Measurements from ENCODE around the gene BMPR1B.
"Not testable (repeated sequence)": the region's sequence is repeated elsewhere in the genome, so short reads cannot be mapped to it uniquely, and the experiment has no call there.

Gene BMPR1B

GRCh38 chr4:95118497-95118896 is 360.7 kb downstream of the BMPR1B start:
- no peak overlapping the region for H3K4me3 ChIP-seq (ENCODE audit: low read depth in 1 of 2, low read length in 2 of 2)
- H3K9me3 ChIP-seq (ENCODE audit: control insufficient read depth in 1 of 2, low read length in 2 of 2), result no peaks in the 10 kb centered on the region
- H3K27ac ChIP-seq (ENCODE audit: low read length), result no peak overlapping the region
- H3K4me1 ChIP-seq (ENCODE audit: control insufficient read depth in 1 of 2, insufficient read depth in 2 of 2, low read length in 2 of 2), result no peaks in the 10 kb centered on the region
- no peaks in the 10 kb centered on the region for H3K36me3 ChIP-seq (ENCODE audit: control insufficient read depth in 1 of 2, insufficient read depth in 2 of 2, low read length in 2 of 2)
- H3K27me3 ChIP-seq (ENCODE audit: low read depth, low read length), result no peaks in the 10 kb centered on the region

- no peaks in the 10 kb centered on the region for H3K27me3 ChIP-seq (ENCODE audit: low read depth, low read length)
- no peaks in the 10 kb centered on the region for H3K9me3 ChIP-seq (ENCODE audit: control insufficient read depth in 1 of 2, low read length in 2 of 2)
- H3K4me3 ChIP-seq (ENCODE audit: low read depth in 1 of 2, low read length in 2 of 2), result no peak overlapping the region
- H3K27ac ChIP-seq (ENCODE audit: low read length), result no peak overlapping the region
- H3K36me3 ChIP-seq (ENCODE audit: control insufficient read depth in 1 of 2, insufficient read depth in 2 of 2, low read length in 2 of 2), result no peaks in the 10 kb centered on the region
- H3K4me1 ChIP-seq (ENCODE audit: control insufficient read depth in 1 of 2, insufficient read depth in 2 of 2, low read length in 2 of 2), result no peaks in the 10 kb centered on the region
These were observed 362.7 kb downstream of the BMPR1B start for GRCh38 chr4:95120456-95120855.

- Histone ChIP-seq H3K4me3 (ENCODE audit: low read depth in 1 of 2, low read length in 2 of 2) (no peak overlapping the region), H3K9me3 (ENCODE audit: control insufficient read depth in 1 of 2, low read length in 2 of 2) (no peaks in the 10 kb centered on the region), H3K27ac (ENCODE audit: low read length) (no peak overlapping the region), H3K4me1 (ENCODE audit: control insufficient read depth in 1 of 2, insufficient read depth in 2 of 2, low read length in 2 of 2) (no peaks in the 10 kb centered on the region), H3K27me3 (ENCODE audit: low read depth, low read length) (no peaks in the 10 kb centered on the region), H3K36me3 (ENCODE audit: control insufficient read depth in 1 of 2, insufficient read depth in 2 of 2, low read length in 2 of 2) (no peaks in the 10 kb centered on the region)
These were observed 364.2 kb downstream of the BMPR1B start for GRCh38 chr4:95122001-95122400.

- Histone ChIP-seq H3K9me3 (ENCODE audit: control insufficient read depth in 1 of 2, low read length in 2 of 2) (no peaks in the 10 kb centered on the region), H3K27ac (ENCODE audit: low read length) (no peak overlapping the region), H3K27me3 (ENCODE audit: low read depth, low read length) (no peaks in the 10 kb centered on the region), H3K36me3 (ENCODE audit: control insufficient read depth in 1 of 2, insufficient read depth in 2 of 2, low read length in 2 of 2) (no peaks in the 10 kb centered on the region), H3K4me3 (ENCODE audit: low read depth in 1 of 2, low read length in 2 of 2) (no peak overlapping the region), H3K4me1 (ENCODE audit: control insufficient read depth in 1 of 2, insufficient read depth in 2 of 2, low read length in 2 of 2) (peaks cover 0 to 2% of the 10 kb centered on the region in 2 donors)
These were observed 367.2 kb downstream of the BMPR1B start for GRCh38 chr4:95124906-95125504.

- Histone ChIP-seq H3K4me3 (ENCODE audit: low read depth in 1 of 2, low read length in 2 of 2) (no peak overlapping the region), H3K27me3 (ENCODE audit: low read depth, low read length) (no peaks in the 10 kb centered on the region), H3K27ac (ENCODE audit: low read length) (no peak overlapping the region), H3K36me3 (ENCODE audit: control insufficient read depth in 1 of 2, insufficient read depth in 2 of 2, low read length in 2 of 2) (no peaks in the 10 kb centered on the region), H3K9me3 (ENCODE audit: control insufficient read depth in 1 of 2, low read length in 2 of 2) (no peaks in the 10 kb centered on the region), H3K4me1 (ENCODE audit: control insufficient read depth in 1 of 2, insufficient read depth in 2 of 2, low read length in 2 of 2) (peaks cover 0 to 3% of the 10 kb centered on the region in 2 donors)
These were observed 371.3 kb downstream of the BMPR1B start for GRCh38 chr4:95129031-95129430.

- no peaks in the 10 kb centered on the region for H3K27me3 ChIP-seq (ENCODE audit: low read depth, low read length)
- H3K4me3 ChIP-seq (ENCODE audit: low read depth in 1 of 2, low read length in 2 of 2), result no peak overlapping the region
- H3K4me1 ChIP-seq (ENCODE audit: control insufficient read depth in 1 of 2, insufficient read depth in 2 of 2, low read length in 2 of 2), result peaks cover 0 to 3% of the 10 kb centered on the region in 2 donors
- H3K9me3 ChIP-seq (ENCODE audit: control insufficient read depth in 1 of 2, low read length in 2 of 2), result no peaks in the 10 kb centered on the region
- H3K27ac ChIP-seq (ENCODE audit: low read length), result no peak overlapping the region
- no peaks in the 10 kb centered on the region for H3K36me3 ChIP-seq (ENCODE audit: control insufficient read depth in 1 of 2, insufficient read depth in 2 of 2, low read length in 2 of 2)
These were observed 372.1 kb downstream of the BMPR1B start for GRCh38 chr4:95129821-95130311.

- not testable (repeated sequence) for H3K27ac ChIP-seq (ENCODE audit: low read length); H3K4me1 ChIP-seq (ENCODE audit: control insufficient read depth in 1 of 2, insufficient read depth in 2 of 2, low read length in 2 of 2); H3K27me3 ChIP-seq (ENCODE audit: low read depth, low read length); H3K4me3 ChIP-seq (ENCODE audit: low read depth in 1 of 2, low read length in 2 of 2); H3K9me3 ChIP-seq (ENCODE audit: control insufficient read depth in 1 of 2, low read length in 2 of 2); H3K36me3 ChIP-seq (ENCODE audit: control insufficient read depth in 1 of 2, insufficient read depth in 2 of 2, low read length in 2 of 2)
These were observed 376.3 kb downstream of the BMPR1B start for GRCh38 chr4:95134016-95134415.

- not testable (repeated sequence) for H3K9me3 ChIP-seq (ENCODE audit: control insufficient read depth in 1 of 2, low read length in 2 of 2); H3K4me1 ChIP-seq (ENCODE audit: control insufficient read depth in 1 of 2, insufficient read depth in 2 of 2, low read length in 2 of 2); H3K4me3 ChIP-seq (ENCODE audit: low read depth in 1 of 2, low read length in 2 of 2); H3K27me3 ChIP-seq (ENCODE audit: low read depth, low read length); H3K36me3 ChIP-seq (ENCODE audit: control insufficient read depth in 1 of 2, insufficient read depth in 2 of 2, low read length in 2 of 2); H3K27ac ChIP-seq (ENCODE audit: low read length)
These were observed 381.7 kb downstream of the BMPR1B start for GRCh38 chr4:95139424-95139823.

GRCh38 chr4:95141361-95141760 is 383.6 kb downstream of the BMPR1B start:
- Histone ChIP-seq H3K36me3 (ENCODE audit: control insufficient read depth in 1 of 2, insufficient read depth in 2 of 2, low read length in 2 of 2) (no peaks in the 10 kb centered on the region), H3K9me3 (ENCODE audit: control insufficient read depth in 1 of 2, low read length in 2 of 2) (peaks cover 0 to 4% of the 10 kb centered on the region in 2 donors), H3K4me1 (ENCODE audit: control insufficient read depth in 1 of 2, insufficient read depth in 2 of 2, low read length in 2 of 2) (no peaks in the 10 kb centered on the region), H3K27me3 (ENCODE audit: low read depth, low read length) (no peaks in the 10 kb centered on the region), H3K4me3 (ENCODE audit: low read depth in 1 of 2, low read length in 2 of 2) (no peak overlapping the region), H3K27ac (ENCODE audit: low read length) (no peak overlapping the region)

GRCh38 chr4:95142932-95143331 is 385.2 kb downstream of the BMPR1B start:
- Histone ChIP-seq H3K36me3 (ENCODE audit: control insufficient read depth in 1 of 2, insufficient read depth in 2 of 2, low read length in 2 of 2) (no peaks in the 10 kb centered on the region), H3K27me3 (ENCODE audit: low read depth, low read length) (no peaks in the 10 kb centered on the region), H3K27ac (ENCODE audit: low read length) (no peak overlapping the region), H3K4me1 (ENCODE audit: control insufficient read depth in 1 of 2, insufficient read depth in 2 of 2, low read length in 2 of 2) (no peaks in the 10 kb centered on the region), H3K9me3 (ENCODE audit: control insufficient read depth in 1 of 2, low read length in 2 of 2) (peaks cover 0 to 4% of the 10 kb centered on the region in 2 donors), H3K4me3 (ENCODE audit: low read depth in 1 of 2, low read length in 2 of 2) (no peak overlapping the region)

- H3K9me3 ChIP-seq (ENCODE audit: control insufficient read depth in 1 of 2, low read length in 2 of 2), result no peaks in the 10 kb centered on the region
- H3K27ac ChIP-seq (ENCODE audit: low read length), result no peak overlapping the region
- no peaks in the 10 kb centered on the region for H3K4me1 ChIP-seq (ENCODE audit: control insufficient read depth in 1 of 2, insufficient read depth in 2 of 2, low read length in 2 of 2)
- no peaks in the 10 kb centered on the region for H3K27me3 ChIP-seq (ENCODE audit: low read depth, low read length)
- no peaks in the 10 kb centered on the region for H3K36me3 ChIP-seq (ENCODE audit: control insufficient read depth in 1 of 2, insufficient read depth in 2 of 2, low read length in 2 of 2)
- no peak overlapping the region for H3K4me3 ChIP-seq (ENCODE audit: low read depth in 1 of 2, low read length in 2 of 2)
These were observed 393.5 kb downstream of the BMPR1B start for GRCh38 chr4:95151255-95151654.

GRCh38 chr4:95153182-95153581 is 395.4 kb downstream of the BMPR1B start:
- Histone ChIP-seq H3K36me3 (ENCODE audit: control insufficient read depth in 1 of 2, insufficient read depth in 2 of 2, low read length in 2 of 2) (no peaks in the 10 kb centered on the region), H3K9me3 (ENCODE audit: control insufficient read depth in 1 of 2, low read length in 2 of 2) (no peaks in the 10 kb centered on the region), H3K4me3 (ENCODE audit: low read depth in 1 of 2, low read length in 2 of 2) (no peak overlapping the region), H3K27ac (ENCODE audit: low read length) (no peak overlapping the region), H3K27me3 (ENCODE audit: low read depth, low read length) (no peaks in the 10 kb centered on the region), H3K4me1 (ENCODE audit: control insufficient read depth in 1 of 2, insufficient read depth in 2 of 2, low read length in 2 of 2) (no peaks in the 10 kb centered on the region)
